Liver (tissue), 9 donors: ENCODE results near the gene ATOH8. TPM values are rescaled to one million over a fixed set of nuclear protein-coding genes. Genes with fewer than 3 reads are reported as not detected.

ENCODE experiments used
- DNase-seq: peaks from one replicate; pipeline ENCODE4 v3.0.0-alpha.2; 2017; ENCODE audit warnings: low spot score
- H3K27ac ChIP-seq, 2 donors: one replicate each; pipeline ENCODE4 v1.7.0; 2013; ENCODE audit warnings: inconsistent platforms in 2 of 2, low read length in 2 of 2, control low read depth in 1 of 2, low read depth in 1 of 2, mild to moderate bottlenecking in 1 of 2
- H3K27me3 ChIP-seq, 4 donors: one replicate each; pipeline versions ENCODE4 v1.6.1 to v1.7.0; 2013; ENCODE audit warnings: low read length in 3 of 4, inconsistent platforms in 1 of 4, mild to moderate bottlenecking in 1 of 4, moderate library complexity in 1 of 4; ENCODE audit not compliant: control insufficient read depth in 4 of 4, insufficient read depth in 4 of 4
- H3K36me3 ChIP-seq, 4 donors: one replicate each; pipeline versions ENCODE4 v1.6.1 to v1.7.0; 2013; ENCODE audit warnings: low read length in 3 of 4, mild to moderate bottlenecking in 3 of 4, low read depth in 1 of 4, moderate library complexity in 1 of 4; ENCODE audit not compliant: control insufficient read depth in 4 of 4, insufficient read depth in 3 of 4
- H3K4me1 ChIP-seq, 4 donors: one replicate each; pipeline versions ENCODE4 v1.6.1 to v1.7.0; 2013; ENCODE audit warnings: low read length in 3 of 4, mild to moderate bottlenecking in 3 of 4, moderate library complexity in 1 of 4; ENCODE audit not compliant: control insufficient read depth in 4 of 4, insufficient read depth in 4 of 4
- H3K4me3 ChIP-seq, 3 donors: one replicate each; pipeline versions ENCODE4 v1.6.1 to v1.7.0; 2013; ENCODE audit warnings: low read length in 3 of 3, control low read depth in 1 of 3, low read depth in 1 of 3, mild to moderate bottlenecking in 1 of 3
- H3K9ac ChIP-seq, 2 donors: one replicate each; pipeline ENCODE4 v1.7.0; 2013; ENCODE audit warnings: low read length in 2 of 2, mild to moderate bottlenecking in 2 of 2, moderate library complexity in 2 of 2, control low read depth in 1 of 2, low read depth in 1 of 2
- H3K9me3 ChIP-seq, 4 donors: one replicate each; pipeline versions ENCODE4 v1.6.1 to v1.7.0; 2013; ENCODE audit warnings: low read length in 3 of 4; ENCODE audit not compliant: control insufficient read depth in 4 of 4
- CTCF ChIP-seq: fragments of 150-350 bp; IDR thresholded peaks from 2 replicates; pipeline ENCODE4 v1.5.1; 2017; ENCODE audit warnings: improper control_type of control experiment, low read depth, low read length; ENCODE audit not compliant: missing input control
- EGR1 ChIP-seq, 2 donors: IDR thresholded peaks; 2 replicates each; pipeline ENCODE4 v1.6.1; 2016 to 2018; ENCODE audit warnings: antibody characterized with exemption in 2 of 2, low read depth in 2 of 2
- FOXA1 ChIP-seq: IDR thresholded peaks from 2 replicates; pipeline ENCODE4 v1.6.1; 2016; ENCODE audit warnings: antibody characterized with exemption
- FOXA2 ChIP-seq: IDR thresholded peaks from 2 replicates; pipeline ENCODE4 v1.6.1; 2016; ENCODE audit warnings: antibody characterized with exemption
- GABPA ChIP-seq, 2 donors: IDR thresholded peaks in 1 of 2; conservative IDR thresholded peaks in 1 of 2; 2 replicates each; pipeline ENCODE4 v1.6.1; 2016; ENCODE audit warnings: antibody characterized with exemption in 2 of 2, mild to moderate bottlenecking in 1 of 2, moderate library complexity in 1 of 2
- HNF4A ChIP-seq, 2 donors: conservative IDR thresholded peaks; 2 replicates each; pipeline ENCODE4 v1.6.1; 2016; ENCODE audit warnings: antibody characterized with exemption in 2 of 2, mild to moderate bottlenecking in 2 of 2
- HNF4G ChIP-seq: IDR thresholded peaks from 2 replicates; pipeline ENCODE4 v1.6.1; 2016; ENCODE audit warnings: antibody characterized with exemption
- JUND ChIP-seq, 2 donors: IDR thresholded peaks; 2 replicates each; pipeline ENCODE4 v1.6.1; 2016; ENCODE audit warnings: antibody characterized with exemption in 2 of 2
- MAX ChIP-seq: IDR thresholded peaks from 2 replicates; pipeline ENCODE4 v1.6.1; 2016; ENCODE audit warnings: antibody characterized with exemption
- NR2F2 ChIP-seq: IDR thresholded peaks from 2 replicates; pipeline ENCODE4 v1.6.1; 2016; ENCODE audit warnings: antibody characterized with exemption
- RAD21 ChIP-seq, 2 donors: IDR thresholded peaks; 2 replicates each; pipeline ENCODE4 v1.6.1; 2016; ENCODE audit warnings: antibody characterized with exemption in 2 of 2, mild to moderate bottlenecking in 2 of 2
- REST ChIP-seq: IDR thresholded peaks from 2 replicates; pipeline ENCODE4 v1.6.1; 2016; ENCODE audit warnings: antibody characterized with exemption, mild to moderate bottlenecking
- RXRA ChIP-seq, 2 donors: IDR thresholded peaks; 2 replicates each; pipeline ENCODE4 v1.6.1; 2017 to 2018; ENCODE audit warnings: antibody characterized with exemption in 2 of 2, mild to moderate bottlenecking in 1 of 2
- SP1 ChIP-seq: IDR thresholded peaks from 2 replicates; pipeline ENCODE4 v1.6.1; 2018; ENCODE audit warnings: antibody characterized with exemption, mild to moderate bottlenecking
- TAF1 ChIP-seq: conservative IDR thresholded peaks from 2 replicates; pipeline ENCODE4 v1.6.1; 2016; ENCODE audit warnings: antibody characterized with exemption, mild to moderate bottlenecking
- YY1 ChIP-seq: IDR thresholded peaks from 2 replicates; pipeline ENCODE4 v1.6.1; 2016; ENCODE audit warnings: antibody characterized with exemption, mild to moderate bottlenecking
- WGBS: extraction: QIAGEN DNeasy Blood & Tissue Kit; methylation state at CpG from one replicate; pipeline ENCODE4 v1.1.7; 2013; 5-methylcytosine and 5-hydroxymethylcytosine counted together
- polyA plus RNA-seq, 2 donors: library from polyadenylated mRNA; stranded (reverse) in 1 of 2; unstranded in 1 of 2; fragments of 200-250 nt in 1 of 2; fragments of >200 nt in 1 of 2; fragmentation: Nextera tagmentation in 1 of 2; extraction: Ambion mirVana in 1 of 2; gene quantifications; one replicate each; pipeline versions ENCODE4 v1.2.1 to v1.2.3, GENCODE V29; 2013 to 2015
- total RNA-seq, 2 donors: library from RNA; depleted of rRNA; stranded (reverse); fragments of >200 nt; gene quantifications; one replicate each; pipeline ENCODE4 v1.2.3, GENCODE V29; 2014
- TF ChIP-seq, protein P1 (sequence below): IDR thresholded peaks from 2 replicates; pipeline ENCODE4 v1.6.1; 2016; ENCODE audit warnings: antibody characterized with exemption
- TF ChIP-seq, protein P2 (sequence below): IDR thresholded peaks from 2 replicates; pipeline ENCODE4 v1.6.1; 2016; ENCODE audit warnings: antibody characterized with exemption
- donor health status: healthy.
- donor health status: healthy.
- donor health status: healthy.
- donor health status: healthy.
- donor health status: healthy.

The ATOH8 gene
- total and polyA plus RNA-seq, 4 donors = 0.33 to 37.7 (median 26.8) TPM

DNA sequence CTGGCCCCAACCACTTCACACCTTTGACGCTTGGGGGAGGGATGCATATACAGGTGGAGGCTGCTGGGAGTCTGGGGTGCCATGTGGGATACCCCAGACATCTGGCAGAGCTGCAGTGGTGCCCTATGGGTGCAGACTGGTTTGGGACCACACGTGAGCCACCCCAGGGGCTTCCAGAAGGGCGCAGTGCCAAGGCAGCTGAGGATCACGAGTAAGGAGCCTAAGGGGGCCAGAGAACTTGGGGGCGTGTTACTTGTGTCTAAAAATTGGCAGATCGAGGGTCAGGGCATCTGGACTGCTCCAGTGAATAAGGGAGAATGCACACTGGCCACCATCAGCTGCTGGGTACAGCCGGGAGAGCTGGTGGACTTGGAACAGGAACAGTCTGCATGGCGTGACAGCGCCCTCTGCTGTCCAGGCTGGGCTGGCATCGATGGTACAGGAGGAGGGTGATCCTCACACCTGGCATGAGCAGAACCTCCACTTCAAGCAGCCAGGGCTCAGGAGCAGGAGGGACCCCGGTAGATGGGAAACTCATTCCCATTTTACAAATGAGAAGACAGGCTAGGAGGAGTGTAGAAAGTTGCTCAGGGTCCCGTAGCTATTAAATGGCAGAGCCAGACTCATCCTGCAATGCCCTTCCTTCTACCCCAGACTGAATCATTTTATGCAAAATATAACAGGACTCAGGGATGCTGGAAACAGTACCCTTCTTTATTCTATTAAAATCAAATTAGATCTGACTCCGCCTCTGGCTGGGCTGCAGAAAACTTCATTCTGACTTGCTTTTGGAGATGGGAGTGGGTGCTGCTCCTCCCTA is 60.4 kb downstream of the ATOH8 start:
- Histone ChIP-seq H3K9ac (no peak overlapping the region), H3K27me3 (no peaks in the 10 kb centered on the region), H3K4me1 (peaks cover 0 to 20% (median 7%) of the 10 kb centered on the region in 4 donors), H3K9me3 (no peaks in the 10 kb centered on the region), H3K36me3 (no peaks in the 10 kb centered on the region), H3K4me3 (no peak overlapping the region), H3K27ac (no peak overlapping the region)
- WGBS = 31% methylated on average over 13 of the region's 13 CpGs
- TF ChIP-seq TAF1 = no peak
- peak; percentile 99 to 100 for TF ChIP-seq RAD21 (IDR thresholded peaks at IDR 0.05)
- TF ChIP-seq, protein P1, sequence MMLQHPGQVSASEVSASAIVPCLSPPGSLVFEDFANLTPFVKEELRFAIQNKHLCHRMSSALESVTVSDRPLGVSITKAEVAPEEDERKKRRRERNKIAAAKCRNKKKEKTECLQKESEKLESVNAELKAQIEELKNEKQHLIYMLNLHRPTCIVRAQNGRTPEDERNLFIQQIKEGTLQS = no peak
- TF ChIP-seq, protein P2, sequence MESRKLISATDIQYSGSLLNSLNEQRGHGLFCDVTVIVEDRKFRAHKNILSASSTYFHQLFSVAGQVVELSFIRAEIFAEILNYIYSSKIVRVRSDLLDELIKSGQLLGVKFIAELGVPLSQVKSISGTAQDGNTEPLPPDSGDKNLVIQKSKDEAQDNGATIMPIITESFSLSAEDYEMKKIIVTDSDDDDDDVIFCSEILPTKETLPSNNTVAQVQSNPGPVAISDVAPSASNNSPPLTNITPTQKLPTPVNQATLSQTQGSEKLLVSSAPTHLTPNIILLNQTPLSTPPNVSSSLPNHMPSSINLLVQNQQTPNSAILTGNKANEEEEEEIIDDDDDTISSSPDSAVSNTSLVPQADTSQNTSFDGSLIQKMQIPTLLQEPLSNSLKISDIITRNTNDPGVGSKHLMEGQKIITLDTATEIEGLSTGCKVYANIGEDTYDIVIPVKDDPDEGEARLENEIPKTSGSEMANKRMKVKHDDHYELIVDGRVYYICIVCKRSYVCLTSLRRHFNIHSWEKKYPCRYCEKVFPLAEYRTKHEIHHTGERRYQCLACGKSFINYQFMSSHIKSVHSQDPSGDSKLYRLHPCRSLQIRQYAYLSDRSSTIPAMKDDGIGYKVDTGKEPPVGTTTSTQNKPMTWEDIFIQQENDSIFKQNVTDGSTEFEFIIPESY = no peak
- TF ChIP-seq JUND (IDR thresholded peaks at IDR 0.05) = no peak
- no peak for TF ChIP-seq EGR1 (IDR thresholded peaks at IDR 0.05; ENCODE audit: low read depth in 2 of 2)
- TF ChIP-seq FOXA2 = no peak
- peak; percentile 34 to 43 for TF ChIP-seq HNF4A (conservative IDR thresholded peaks at IDR 0.05)
- TF ChIP-seq SP1 = no peak
- no peak for TF ChIP-seq MAX
- no peak for TF ChIP-seq NR2F2
- TF ChIP-seq HNF4G = no peak
- TF ChIP-seq FOXA1 = no peak
- TF ChIP-seq REST = no peak
- peak in 1 of 2 donors; percentile 12 for TF ChIP-seq RXRA (IDR thresholded peaks at IDR 0.05)
- no peak for TF ChIP-seq GABPA (IDR thresholded peaks at IDR 0.05 in 1 of 2, conservative IDR thresholded peaks at IDR 0.05 in 1 of 2)
- no peak for TF ChIP-seq YY1
- peak; percentile 96 for TF ChIP-seq CTCF
- DNase-seq = peak; percentile 87
